Renal cortical epithelial cell (primary cell): Measurements from ENCODE around the gene SMC6. TPM values are rescaled to one million over a fixed set of nuclear protein-coding genes. Genes with fewer than 3 reads are reported as not detected.

Source experiments
- DNase-seq: peaks from one replicate; pipeline ENCODE4 v3.0.0-alpha.2; 2011; ENCODE audit warnings: low read depth
- total RNA-seq: library from RNA; depleted of rRNA; stranded (reverse); fragments of >200 nt; gene quantifications from 2 replicates; pipeline ENCODE4 v1.2.3, GENCODE V29; 2014

SMC6 gene
- total RNA-seq, 1 donor from 2014 or later: 33.8 TPM

DNA sequence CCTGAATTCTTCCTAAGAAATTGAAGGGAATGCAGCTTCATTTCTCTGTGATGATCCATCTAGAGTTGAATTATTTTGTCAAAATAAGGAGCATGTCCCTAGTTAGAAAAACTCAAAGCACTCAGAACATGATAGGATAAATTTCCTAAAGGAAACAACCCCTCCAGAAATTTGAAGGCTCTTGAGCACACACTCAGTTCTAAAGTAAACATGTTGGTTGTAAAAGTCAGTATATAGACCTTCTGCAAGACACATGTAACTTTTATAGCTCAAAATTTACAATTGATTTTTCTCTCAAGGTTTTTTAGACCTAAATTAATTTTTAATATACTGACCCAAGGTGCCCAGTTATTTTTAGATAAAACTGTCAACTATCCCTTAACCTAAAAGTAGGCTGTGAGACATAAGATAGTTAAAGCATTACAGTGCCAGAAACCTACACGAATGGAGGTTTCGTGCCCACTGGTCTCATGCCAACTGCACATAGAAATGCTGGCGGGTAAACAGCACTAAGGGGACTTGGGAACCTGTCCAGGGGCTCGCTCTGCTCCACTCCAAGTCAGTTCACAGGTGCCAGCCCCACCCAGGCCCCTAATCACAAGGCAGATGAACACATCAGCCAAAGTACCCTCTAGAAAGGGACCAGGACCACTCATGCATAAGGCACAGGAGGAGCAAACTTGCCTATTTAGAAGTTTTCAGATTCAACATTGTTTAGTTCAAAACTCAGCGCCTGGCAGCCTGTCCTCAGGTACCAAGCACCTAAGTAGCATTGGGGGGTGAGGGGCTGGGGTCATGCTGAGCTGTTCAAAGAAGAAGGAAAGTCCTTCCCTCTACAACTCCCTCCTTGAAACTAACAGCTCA, 106.5 kb downstream of the SMC6 start:
- DNase-seq: no peak

GRCh38 chr2:17646081-17646554, 107.5 kb downstream of the SMC6 start:
- peak; percentile 86 for DNase-seq

DNA sequence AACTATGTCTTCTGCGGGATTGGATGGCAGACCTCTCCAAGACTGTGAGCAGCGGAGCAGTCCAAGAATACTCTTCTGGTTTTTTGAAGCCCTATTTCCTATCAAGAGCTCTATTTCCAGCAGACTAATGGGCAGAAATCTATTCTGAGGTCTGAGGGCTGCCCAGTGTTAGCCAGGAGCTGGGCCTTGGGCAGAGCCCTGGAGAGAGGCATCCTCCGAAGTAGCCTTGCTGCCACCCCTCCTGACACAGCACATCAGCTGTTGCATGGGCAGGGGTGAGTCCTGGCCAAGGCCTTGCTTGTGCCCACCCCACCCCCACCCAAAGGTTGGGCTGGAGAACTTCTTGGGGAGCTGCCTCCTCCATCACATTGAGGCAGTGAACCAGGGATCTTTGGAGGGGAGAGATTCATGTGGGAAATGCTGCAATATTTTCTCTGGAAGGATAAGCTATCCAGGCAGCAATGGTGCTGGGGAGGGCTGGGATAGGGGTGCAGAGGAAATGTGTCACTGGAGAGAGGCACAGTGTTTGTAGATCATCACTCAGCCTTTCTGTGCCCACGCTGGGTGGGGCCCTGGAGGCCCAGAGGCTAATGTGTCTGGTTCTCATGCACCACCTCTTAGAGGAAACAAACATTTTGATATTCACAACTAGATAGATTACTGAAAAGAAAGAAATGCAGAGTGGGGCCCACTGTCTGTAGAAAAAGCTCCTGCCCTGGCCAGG, 108.5 kb downstream of the SMC6 start:
- no peak for DNase-seq

DNA sequence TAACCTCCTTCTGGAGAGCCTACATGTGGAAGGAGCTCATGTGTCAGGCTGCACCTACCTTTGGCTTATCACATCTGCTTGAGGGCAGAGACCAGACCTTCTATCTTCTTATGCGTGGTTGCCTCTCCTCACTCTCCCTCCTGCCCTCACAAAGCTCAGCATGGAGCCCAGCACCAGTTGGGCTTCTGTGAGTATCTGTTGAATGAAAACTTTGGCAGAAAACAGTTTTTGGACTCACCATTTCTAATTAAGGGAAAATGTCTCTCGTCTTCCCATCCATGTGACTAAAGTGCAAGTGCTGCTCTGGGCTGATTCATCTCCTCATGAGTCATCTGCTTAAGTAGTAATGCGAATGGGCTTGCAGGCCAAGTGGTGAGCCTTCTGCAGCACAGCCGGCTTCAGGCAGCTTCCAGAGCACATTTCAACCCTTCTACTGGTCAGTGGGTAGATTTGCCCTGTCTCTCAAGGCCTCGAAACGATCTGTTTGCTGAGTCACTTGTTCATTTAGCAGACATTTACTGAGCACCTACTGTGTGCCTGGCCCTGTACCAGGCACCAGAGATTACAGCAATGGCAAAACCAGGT, 110.5 kb downstream of the SMC6 start:
- peak; percentile 97 for DNase-seq

GRCh38 chr2:17640406-17640805, 113.2 kb downstream of the SMC6 start:
- DNase-seq: no peak

DNA sequence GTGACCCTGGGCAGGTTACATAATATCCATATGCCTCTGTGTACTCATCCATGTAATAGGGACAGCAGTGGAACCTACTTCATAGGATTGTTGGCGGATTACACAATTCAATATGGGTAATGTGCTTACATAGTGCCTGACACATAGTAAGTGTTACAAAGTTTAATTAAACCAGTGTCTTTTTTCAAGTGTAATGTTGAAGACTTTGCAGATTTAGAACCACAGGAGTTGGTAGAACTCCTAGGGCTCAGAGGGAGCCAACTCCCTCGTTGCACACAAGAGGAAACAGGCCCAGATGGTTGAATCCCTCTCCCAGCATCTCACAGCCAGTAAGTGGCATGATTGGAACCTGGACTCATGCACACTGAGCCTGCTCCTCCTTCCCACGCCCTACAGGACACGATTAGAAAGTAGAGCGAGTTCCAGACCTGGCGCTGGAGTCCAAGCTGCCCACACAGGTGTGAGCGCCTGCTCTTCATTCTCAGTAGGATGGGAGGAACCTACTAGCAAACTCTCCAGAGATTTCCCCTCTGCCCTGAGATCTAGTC, 115.3 kb downstream of the SMC6 start:
- DNase-seq: no peak

DNA sequence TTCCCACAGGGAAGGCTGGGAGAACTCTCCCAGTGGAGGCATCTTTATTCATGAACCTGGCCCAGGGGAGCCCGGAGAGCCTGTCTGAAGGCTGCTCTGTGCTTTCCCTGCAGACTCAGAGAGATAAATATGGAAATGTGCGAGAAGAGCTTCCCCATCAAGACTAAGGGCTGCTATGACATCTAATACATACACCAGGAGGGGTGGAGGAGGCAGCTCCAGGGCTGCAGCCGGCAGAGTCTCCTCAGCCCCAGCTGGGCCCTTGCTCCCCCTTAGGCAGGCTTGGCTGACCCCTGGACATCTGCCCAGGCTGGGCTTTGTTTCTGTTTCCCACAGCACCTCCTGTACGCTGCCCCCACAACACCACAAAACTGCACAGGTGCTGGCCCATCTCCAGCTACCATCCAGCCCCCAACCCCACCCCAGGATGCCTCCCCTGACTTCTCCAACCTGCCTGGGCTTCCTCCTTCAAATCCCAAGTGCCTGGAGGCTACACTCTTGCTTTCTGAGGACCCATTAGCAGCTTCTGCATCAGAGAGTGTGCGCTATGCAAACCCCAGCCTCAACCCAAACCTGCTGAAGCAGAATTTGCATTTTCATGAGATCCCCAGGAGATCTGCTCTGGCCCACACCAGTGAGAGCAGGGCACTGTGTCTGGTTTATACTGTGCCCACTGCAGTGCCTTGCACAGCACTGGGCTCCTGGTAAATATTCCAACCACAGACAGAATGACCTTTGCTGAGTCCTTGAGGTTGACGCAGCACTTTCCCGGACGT, 116.3 kb downstream of the SMC6 start:
- DNase-seq: peak; percentile 37

DNA sequence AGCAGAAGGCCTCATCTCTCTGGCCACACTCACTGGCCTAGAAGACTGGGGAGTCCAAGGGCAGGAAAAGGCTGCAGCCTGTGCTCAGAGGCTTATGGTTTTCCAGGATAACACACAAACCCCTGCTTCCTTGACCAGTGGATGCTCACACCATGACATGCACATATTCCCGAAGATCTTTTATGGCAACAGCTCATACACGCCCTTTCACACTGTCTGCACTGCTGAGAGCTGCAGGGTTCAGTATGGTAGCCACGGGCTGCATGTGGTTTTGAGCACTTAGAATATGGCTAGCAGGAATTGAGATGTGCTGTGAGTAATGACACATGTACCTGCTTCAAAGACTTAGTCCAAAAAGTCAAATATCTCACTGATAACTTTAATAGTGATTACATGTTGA, 117.4 kb downstream of the SMC6 start:
- DNase-seq: no peak

- no peak for DNase-seq
These were observed 118.6 kb downstream of the SMC6 start for GRCh38 chr2:17634997-17635396.

GRCh38 chr2:17630089-17630488, 123.5 kb downstream of the SMC6 start:
- no peak for DNase-seq

DNA sequence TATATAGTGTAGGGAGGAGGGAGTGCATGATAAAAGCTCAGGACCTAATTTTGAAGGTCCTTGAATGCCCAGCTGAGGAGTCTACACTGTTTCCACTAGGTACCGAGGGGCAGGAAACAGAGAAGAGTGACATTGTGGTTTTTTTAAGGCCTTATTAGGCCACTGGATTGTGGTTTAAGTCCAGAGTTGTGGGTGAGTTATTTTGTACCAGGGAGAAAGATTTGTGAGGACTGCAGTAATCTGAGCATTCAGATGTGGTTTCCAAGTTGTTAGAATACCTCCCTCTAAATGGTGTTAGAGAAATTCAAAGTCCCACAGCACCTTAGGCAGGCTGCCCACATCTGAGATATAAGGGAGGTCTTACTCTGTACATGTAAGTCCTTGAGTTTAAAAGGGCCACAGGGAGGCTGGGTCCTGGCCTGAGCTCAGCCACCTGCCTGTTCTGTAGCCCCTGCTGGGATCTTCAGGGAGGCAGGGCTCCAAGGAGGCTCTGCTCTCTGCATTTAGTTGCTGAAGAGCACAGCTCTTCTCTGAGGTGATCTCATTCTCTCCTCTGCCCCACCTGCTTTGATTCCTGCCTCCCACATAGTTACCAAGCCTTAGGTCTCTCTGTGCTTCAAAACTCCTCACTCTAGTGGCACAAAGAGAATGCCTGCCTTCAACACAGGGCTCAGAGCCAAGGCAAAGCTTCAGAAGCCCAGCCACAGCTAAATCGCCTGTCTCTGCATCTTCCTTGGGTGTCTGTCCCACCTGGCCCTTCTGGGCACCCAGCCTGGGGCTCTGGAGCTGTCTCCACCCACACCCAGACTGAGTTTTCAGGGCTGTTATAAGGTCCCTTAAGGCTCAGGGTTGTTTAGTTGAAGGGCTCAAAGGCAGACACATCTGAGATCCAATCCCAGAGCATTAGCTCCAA, 125.0 kb downstream of the SMC6 start:
- DNase-seq: peak; percentile 74

GRCh38 chr2:17627434-17627833, 126.2 kb downstream of the SMC6 start:
- DNase-seq: no peak

DNA sequence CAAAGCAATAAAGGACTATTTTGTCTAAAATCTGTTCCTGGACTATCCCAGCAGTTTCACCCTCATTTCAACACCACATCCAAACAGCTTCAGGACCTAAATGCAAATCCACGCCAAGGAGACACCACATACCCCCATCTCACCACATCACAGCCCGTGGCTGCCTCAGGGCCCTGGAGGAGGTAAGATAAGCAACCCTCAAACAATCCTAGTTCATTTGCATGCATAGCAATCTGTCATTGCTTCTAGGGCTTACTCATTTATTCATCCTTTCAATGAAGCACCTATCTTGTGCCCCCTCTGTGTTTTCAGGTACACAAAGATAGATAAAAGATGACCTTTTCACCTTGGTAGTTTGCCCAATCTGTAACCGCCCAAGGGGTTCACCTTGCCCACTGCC, 126.6 kb downstream of the SMC6 start:
- no peak for DNase-seq

DNA sequence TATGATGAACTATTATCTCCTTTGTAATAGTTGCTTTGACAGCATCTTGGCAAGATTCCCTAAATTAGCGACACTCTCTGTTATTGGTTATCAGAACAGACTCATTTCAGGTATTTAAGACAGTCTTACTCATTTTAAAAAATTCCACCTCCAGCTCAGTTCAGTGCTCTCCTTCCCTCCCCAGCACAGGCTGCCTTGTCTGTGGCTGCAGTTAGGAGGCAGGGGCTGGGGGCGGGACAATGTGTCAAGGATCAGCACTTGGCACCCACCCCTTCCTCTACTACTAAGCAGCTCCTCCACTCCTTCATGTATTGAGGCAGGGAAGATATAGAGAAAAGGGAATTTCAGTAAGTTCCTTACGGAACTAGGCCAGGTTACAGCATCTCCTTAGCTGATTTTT, 128.2 kb downstream of the SMC6 start:
- DNase-seq: no peak

DNA sequence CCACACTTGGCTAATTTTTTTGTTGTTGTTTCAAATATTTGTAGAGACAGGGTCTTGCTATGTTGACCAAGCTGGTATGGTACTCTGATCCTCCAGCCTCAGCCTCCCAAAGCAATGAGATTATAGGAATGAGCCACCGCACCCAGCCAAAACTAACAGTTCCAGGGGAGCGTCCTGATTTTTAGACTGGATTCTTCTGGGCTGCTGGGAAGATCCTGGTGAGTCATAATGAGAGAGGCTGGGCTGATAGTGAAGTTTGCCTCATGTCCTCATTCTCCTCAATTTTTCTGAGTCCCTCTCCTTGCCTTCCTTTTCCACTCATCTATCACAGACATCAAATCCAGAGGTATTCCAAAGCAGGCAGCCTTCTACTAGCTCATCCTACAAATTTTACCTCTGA, 131.8 kb downstream of the SMC6 start:
- DNase-seq: no peak

- peak; percentile 54 for DNase-seq
These were observed 132.8 kb downstream of the SMC6 start for GRCh38 chr2:17620841-17621240.

DNA sequence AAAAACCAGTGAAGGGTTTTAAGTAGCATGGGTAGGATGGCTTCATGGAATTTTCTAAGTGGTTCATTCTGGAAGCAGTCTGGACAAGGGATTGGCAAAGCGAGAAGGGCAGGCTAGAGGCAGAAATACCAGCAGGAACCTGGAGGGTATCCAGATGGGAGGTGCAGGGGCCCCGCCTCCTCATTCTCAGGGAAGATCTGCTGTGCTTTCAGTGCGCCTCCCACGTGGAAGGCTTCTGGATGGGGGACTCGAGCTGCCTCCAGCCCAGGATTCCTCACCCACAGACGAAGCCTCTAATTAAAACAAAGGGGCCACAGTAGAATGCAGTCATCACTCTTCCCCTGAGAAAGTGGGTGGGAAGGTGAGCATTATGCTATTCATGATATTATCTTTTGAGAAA, 133.3 kb downstream of the SMC6 start:
- DNase-seq: peak; percentile 11

DNA sequence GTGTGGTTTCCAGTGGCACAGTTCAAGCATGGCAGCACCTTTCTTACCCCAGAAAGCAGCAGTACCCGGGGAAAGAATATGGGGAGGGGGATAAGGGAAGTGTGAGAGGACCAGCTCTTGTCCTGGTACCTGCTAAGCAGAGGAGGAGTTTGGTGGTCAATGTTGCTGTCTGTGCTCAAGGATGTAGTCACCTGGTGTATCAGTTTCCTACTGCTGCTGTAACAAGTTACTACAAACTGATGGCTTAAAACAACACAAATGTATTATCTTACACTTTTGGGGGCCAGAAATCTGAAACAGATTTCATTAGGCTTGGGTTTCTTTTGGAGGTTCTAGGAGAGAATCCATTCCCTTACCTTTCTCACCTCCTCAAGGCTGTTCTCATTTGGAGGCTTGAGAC, 135.7 kb downstream of the SMC6 start:
- DNase-seq: no peak

- no peak for DNase-seq
These were observed 136.1 kb downstream of the SMC6 start for GRCh38 chr2:17617516-17617915.

DNA sequence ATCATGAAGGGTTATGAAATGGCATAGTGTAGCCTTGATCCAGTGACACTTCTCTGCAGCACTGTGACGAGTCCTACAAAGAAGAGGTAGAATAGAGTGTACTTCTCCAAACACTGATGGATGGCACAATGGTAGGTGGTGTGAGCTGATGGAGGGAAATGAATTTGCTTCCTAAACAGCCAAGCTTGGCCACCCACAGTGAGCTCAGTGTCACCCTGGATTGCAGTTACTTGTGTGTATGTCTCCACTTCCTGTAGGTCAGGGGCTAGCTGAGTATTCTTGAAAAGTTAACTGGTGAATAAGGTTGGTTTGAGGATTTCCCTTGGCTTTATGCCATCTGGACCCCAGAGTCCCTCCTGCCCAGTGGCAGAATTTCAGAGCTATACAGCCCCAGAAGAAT, 137.2 kb downstream of the SMC6 start:
- no peak for DNase-seq
